HG02885 (cell line): ENCODE measurements around the gene AGBL1.
"Not testable (repeated sequence)": the region's sequence is repeated elsewhere in the genome, so short reads cannot be mapped to it uniquely, and the experiment has no call there.

Source experiments
- ATAC-seq: cut with Tn5 transposase; IDR thresholded peaks from one replicate; pipeline ENCODE4 v1.9.1; 2021; ENCODE audit warnings: mild to moderate bottlenecking; ENCODE audit not compliant: unreplicated experiment, poor library complexity

AGBL1 gene

DNA sequence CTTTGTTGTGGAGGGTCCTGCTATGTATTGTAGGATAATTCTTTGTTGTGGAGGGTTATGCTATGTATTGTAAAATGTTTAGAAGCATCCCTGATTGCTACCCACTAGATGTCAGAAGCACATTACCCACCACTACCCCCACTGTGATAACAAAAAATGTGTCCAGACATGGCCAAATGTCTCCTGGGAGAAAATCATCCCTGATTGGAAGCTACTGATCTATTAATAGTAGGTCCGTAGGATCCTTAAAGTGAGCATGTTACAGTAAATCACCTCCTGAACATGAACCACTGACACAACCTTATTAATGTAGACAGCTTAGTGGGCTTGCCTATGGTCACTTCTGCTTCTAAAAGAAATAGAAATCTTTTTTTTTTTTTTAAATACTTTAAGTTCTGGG, 884.6 kb downstream of the AGBL1 start:
- ATAC-seq: no peak

DNA sequence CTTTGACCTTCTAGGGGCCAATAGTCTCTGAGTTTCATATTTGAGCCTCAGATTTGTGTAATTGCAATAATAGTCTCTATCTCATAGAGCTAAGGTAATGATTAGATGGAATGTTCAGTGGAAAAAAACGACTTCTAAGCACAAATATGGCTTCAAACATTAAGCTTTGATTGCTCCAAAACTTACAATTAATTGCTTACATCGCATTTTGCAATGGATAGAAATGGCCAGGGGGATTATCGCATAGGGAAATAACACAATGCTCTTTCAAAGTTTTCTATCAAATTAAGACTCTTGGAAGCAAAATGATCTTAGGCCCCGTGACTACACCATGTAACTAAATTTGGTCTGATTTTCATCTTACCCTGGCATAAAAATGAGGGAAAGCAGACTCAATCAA, 888.6 kb downstream of the AGBL1 start:
- no peak for ATAC-seq

- no peak for ATAC-seq
Observed at GRCh38 chr15:86969364-86969763, 889.7 kb downstream of the AGBL1 start.

GRCh38 chr15:86973284-86973844, 893.7 kb downstream of the AGBL1 start:
- no peak for ATAC-seq

GRCh38 chr15:86988033-86988432, 908.4 kb downstream of the AGBL1 start:
- no peak for ATAC-seq

- ATAC-seq: no peak
Observed at GRCh38 chr15:87021751-87022150, 942.1 kb downstream of the AGBL1 start.

DNA sequence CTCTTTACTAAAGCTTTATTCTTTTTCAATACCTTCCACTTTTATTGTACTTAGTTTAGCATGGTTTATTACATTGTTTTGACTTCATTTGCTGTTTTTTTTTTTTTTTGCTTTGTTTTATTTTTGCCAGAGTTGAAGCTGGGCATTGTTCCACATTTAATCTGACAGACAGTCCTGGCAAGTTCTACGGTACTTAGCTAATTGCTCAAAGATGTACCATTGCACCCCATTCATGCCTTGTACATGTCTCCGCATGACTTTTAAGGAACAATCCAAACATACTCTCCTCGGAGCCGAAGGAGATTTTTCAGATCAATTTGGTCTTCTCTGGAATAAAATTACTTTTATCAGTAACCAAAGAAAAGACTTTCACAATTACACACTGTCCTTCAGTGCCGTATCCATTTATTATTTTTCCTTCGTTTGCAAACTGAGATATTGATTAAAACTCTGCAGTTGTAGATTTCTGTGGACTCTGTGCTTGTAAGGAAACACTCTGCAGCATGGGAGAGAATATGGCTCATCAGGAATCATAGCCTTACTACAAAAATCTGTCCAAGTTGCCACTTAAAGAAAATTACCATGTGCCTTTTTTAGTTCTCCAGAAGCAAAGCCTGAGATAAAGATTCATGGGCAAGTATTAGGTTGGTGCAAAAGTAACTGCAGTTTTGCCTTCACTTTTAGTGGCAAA, 952.0 kb downstream of the AGBL1 start:
- no peak for ATAC-seq

DNA sequence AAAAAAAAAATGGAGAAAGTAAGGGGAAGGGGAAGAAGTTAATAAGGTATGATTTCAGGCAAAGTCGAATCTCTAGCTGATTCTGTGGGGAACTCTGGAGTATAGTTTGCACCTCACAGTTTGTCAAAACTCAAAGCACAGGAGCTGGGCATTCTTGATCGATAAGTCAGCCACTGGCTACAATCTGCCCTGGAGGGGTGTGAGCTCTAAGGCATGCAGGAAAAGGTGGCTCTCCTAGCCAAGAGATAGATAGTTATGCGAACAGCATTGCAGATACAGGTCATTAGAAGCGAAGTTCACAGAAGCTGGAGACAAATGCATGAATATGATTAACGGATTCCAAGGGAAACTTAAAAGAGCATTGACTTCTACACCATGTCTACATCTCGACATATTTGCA, 952.6 kb downstream of the AGBL1 start:
- no peak for ATAC-seq

DNA sequence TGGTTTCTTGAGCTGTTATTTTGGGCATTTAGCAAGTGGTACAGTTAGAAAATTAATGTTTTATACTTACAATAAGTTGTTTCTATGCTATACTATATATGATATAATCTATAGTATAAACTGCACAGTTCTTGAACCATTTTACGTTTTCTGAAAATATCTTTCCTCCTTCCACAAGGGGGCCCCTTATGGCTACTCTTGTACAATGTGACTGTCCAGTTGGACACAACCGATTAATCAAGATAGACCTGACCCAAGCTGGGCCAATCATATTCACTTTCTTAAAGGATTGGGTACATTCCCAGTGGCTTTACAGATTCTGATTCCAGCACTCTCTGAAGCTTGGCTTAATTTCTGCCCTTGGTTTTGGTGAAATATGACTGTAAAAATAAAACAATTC, 953.4 kb downstream of the AGBL1 start:
- no peak for ATAC-seq

DNA sequence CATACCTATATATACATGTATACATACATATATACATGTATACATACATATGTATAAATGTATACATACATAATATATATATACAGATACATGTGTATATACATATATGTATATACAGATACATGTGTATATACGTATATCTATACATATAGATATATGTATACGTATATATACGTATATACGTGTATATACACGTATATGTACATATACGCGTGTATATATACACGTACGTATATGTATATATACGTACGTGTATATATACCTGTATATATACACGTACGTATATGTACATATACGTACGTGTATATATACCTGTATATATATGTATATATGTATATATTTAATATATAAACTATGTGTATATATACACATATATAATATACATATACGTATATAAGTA, 955.2 kb downstream of the AGBL1 start:
- ATAC-seq: no peak

DNA sequence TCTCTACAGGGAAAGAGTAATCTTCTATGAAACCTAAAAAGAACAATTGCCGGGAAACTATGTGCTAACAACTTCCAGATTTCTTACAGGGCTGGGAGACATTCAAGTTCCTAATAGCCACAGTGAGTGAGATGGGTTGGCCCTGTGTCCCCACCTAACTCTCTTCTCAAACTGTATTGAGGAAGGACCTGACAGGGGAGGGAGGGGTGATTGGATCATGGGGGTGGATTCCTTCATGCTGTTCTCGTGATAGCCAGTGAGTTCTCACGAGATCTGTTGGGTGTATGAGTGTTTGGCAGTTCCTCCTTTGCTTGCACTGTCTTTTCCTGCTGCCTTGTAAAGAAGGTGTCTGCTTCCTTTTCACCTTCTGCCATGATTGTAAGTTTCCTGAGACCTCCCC, 958.7 kb downstream of the AGBL1 start:
- ATAC-seq: no peak

DNA sequence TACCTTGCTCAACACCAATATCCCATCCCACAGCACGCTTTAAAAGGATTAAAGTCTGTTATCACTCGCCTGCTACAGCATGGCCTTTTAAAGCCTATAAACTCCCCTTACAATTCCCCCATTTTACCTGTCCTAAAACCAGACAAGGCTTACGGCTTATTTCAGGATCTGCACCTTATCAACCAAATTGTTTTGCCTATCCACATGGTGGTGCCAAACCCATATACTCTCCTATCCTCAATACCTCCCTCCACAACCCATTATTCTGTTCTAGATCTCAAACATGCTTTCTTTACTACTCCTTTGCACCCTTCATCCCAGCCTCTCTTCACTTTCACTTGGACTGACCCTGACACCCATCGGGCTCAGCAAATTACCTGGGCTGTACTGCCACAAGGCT, 962.9 kb downstream of the AGBL1 start:
- ATAC-seq: not testable (repeated sequence)

DNA sequence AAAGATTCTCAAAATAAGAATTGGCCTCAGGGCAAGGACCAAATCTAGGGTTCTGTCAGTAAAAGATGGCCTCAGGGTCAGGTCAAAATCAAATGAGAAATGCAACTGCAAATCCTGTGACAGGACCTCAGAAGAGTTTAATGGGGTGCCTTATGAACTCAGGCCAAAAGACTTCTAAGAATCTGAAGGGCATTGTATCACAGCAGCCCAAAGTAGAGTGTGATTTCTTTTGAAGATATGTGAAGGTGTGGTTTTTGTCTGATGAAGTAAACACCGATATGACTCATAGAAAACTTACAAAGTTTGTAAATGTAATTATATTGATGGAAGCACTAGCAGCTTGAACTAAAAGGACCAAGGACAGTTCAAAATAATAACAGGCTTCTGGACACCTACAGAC, 966.1 kb downstream of the AGBL1 start:
- no peak for ATAC-seq

DNA sequence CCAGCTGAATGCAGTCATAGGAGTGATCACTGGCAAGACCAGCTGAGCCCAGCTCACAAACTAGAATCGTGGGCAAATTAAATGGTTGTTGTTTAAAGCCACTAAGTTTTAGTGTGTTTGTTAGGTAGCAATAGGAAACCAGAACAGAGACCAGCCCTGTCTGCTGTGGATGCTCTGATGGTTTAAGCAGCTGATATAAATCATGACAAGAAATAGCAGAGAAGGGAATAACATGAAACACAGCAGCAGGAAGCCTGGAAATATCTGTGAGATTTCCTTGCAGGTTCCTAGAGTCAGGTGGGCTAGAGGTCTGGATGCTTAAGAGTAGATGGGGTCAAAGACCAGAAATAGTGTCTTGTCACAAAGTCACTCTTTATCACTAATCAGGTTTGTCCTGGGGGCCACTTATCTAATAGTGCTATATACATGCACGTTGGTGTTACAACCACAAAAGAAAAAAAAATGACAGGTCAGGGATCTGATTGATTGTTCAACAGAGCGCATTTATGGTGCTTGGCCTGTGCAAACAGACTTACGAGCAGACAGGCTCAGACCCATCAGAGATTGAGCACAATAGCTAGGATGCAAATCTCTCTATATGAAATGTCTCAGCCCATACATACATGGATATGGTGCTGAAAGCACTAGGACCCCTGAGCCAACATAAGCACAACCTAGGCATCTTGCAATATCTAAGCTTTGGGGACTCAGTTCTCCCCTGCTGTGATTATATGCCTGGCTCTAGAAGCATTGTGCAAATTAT, 967.7 kb downstream of the AGBL1 start:
- ATAC-seq: no peak
